Erythroblast (primary cell): Measurements from ENCODE around the gene ABCA12.

ENCODE experiments used
- GATA1 ChIP-seq: IDR thresholded peaks from 2 replicates; pipeline ENCODE4 v1.6.1; 2011; ENCODE audit warnings: low read depth, mild to moderate bottlenecking, control low read depth, low read length, moderate library complexity
- POLR2A ChIP-seq: IDR thresholded peaks from 2 replicates; pipeline ENCODE4 v1.6.1; 2011; ENCODE audit warnings: mild to moderate bottlenecking, low read length

DNA sequence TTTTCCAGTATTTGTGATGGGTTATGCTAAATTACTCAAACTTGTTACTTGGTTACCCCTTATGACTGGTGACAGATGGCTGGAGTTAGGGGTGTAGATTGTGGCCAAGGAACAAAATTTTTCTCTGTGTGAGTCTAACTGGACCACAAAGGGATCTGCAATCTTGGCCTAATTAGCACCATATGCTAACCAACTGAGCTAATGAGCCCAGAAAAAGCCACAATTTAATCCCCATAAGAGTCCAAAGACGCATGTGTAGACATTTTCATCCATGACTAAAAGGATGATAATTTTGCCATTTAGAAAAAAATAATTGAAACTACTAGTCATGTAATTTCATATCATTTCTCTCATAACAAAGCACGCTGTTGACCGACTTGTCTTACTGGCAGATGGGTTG, 151.2 kb downstream of the ABCA12 start:
- TF ChIP-seq POLR2A: no peak
- no peak for TF ChIP-seq GATA1
